HG02852 (cell line): ENCODE results near the gene GSG1L.
"Not testable (repeated sequence)": the region's sequence is repeated elsewhere in the genome, so short reads cannot be mapped to it uniquely, and the experiment has no call there.

ENCODE experiments used
- ATAC-seq: cut with Tn5 transposase; IDR thresholded peaks from one replicate; pipeline ENCODE4 v1.9.1; 2021; ENCODE audit warnings: mild to moderate bottlenecking, moderate library complexity; ENCODE audit not compliant: unreplicated experiment

Gene GSG1L

GRCh38 chr16:27959914-27960313, 103.6 kb downstream of the GSG1L start:
- ATAC-seq: no peak

DNA sequence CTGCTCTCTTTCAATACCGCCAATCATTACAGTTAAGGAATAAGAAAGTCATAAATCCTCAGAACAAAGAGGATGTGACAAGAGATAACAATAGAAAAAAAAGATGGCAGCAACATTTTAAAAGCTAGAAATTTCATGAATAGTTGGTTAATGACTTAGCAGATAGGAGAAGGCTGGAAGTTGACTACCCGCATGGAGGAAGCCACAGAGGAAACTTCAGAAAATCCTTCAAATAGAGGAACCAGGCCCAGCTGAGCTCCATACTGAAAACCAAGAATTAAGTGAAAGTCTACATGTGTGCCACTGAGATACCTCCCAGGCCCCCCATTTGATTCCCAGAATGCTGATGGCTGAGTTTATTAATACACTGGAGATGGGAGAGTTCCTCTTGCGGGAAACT, 109.3 kb downstream of the GSG1L start:
- ATAC-seq: no peak

GRCh38 chr16:27952811-27953210, 110.7 kb downstream of the GSG1L start:
- ATAC-seq: no peak

DNA sequence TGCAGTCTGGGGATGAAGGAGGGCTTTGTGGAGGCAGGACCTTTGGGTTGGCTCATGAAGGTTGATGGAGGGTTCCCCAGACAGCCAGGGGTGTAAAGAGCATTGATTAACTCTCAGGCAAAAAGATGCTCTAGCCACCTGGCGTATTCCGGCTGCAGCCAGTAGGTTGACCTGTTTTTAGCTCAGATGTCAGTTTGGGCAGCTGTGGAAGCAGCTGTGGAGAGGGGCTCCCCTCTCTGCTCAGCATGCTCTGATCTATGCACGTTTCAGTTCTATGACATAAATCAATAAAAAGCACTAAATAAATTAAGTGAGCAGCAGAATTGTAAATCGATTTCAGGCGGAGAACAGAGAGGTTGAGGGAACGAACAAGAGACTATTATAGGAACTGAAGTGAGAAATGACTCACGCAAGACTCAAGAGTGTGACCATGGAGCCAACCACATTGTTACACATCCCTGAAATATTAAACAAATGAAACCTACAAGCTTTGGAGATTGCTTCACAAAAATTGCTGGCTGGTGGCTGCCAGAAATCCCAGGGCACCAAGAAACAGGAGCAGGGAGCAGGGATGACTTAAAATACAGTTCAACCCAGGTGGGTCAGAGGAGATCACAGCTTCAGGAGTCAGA, 111.9 kb downstream of the GSG1L start:
- no peak for ATAC-seq

DNA sequence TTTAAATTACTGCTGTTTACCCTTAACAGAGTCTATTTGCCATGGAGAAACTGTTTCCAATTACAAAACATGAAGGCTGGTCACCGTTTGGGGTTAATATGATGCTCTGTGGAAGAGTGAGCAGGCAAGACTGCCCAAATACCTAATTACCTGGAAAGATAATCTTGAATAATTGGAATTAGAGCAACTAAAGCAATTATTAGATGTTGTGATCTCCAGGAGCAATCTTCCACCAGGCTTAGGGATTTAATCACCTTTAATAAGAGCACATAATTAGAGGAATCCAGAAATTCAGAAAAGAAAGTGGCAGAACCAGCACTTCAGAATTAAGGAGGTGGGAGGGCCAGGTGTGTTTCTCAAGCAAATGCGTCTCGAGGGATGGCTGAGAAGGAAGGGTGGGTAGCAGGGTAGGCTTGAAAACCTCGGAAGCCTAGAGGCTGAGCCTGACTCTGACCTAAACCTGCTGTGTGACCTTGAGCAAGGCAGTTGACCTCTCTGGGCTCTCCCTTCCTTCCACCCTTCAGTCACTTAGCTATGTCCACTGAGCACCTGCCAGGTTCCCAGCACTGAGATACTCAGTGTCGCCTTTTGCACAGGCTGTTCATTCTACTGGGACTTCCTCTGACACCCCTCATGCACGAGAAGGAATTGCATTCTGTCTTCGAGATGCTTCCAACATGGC, 113.2 kb downstream of the GSG1L start:
- no peak for ATAC-seq

DNA sequence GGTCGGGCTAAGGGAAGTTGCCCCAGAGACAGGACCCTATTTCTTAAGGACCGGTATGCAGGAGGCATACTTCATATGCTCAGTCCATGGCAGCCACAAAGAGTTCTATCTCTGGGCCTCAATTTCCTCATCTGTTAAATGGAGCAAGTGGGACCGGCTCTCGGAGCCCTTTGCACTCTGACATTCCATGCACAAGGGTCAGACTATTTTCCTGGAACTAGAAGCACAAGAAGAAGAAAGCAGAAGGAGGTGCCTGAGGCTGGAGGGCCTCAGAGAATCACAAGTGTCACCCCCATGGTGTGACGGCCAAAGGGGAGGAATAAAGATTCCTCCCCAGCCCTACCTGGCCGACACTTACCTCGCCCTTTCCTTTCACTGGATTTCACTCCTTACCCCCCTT, 115.8 kb downstream of the GSG1L start:
- no peak for ATAC-seq

GRCh38 chr16:27945233-27945973, 118.1 kb downstream of the GSG1L start:
- no peak for ATAC-seq

- no peak for ATAC-seq
Observed at GRCh38 chr16:27943766-27944165, 119.7 kb downstream of the GSG1L start.

DNA sequence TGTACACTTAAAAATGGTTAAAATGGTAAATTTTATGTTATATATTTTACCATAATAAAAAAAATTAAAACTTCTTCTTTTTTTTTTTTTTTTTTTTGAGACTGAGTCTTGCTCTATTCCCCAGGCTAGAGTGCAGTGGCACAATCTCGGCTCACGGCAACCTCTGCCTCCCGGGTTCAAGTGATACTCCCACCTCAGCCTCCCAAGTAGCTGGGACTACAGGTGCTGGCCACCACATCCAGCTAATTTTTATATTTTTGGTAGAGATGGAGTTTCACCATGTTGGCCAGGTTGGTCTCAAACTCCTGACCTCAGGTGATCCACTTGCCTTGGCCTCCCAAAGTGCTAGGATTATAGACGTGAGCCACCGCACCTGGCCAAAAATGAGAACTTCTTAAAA, 121.4 kb downstream of the GSG1L start:
- not testable (repeated sequence) for ATAC-seq

DNA sequence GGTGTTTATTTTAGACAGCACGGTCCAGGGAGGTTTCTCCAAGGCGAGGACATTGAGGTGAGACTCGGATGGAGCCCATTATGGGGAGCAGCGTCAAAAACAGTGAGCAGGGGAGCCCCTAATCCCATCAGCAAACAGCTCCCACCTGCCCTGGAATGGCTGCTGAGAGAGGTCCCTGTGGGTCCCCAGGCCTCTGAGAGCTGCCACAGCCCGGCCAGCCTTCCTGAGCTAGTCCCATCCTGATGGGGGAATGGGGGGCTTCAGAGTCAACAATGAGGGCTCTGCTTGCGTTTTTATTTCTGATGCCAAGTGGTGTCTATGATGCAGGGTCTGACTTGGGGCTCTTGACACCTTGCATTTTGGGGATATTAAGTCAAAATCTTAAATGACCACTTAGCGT, 128.4 kb downstream of the GSG1L start:
- no peak for ATAC-seq

DNA sequence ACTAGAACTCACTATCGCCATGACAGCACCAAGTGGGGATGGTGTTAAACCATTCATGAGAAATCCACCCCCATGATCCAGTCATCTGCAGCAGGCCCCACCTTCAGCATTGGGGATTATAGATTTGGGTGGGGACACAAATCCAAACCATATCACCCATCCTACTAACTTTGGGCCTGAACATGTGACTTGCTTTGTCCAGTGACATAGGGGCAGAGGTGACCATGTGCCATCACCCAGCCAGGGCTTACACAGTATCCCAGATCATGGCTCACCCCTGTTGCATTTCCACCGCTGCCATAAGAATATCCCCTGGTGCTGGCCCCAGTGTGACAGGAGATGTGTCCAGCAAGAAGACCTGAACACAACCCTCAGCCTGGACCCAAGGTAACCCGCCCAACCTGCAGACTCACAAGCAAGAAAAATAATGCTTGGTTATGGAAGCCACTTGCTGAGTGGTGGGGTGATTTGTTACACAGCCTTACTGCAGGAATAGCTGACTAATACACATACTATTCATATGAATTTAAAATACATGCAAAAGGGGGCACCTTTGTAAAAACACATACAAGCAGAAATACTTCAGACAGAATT, 130.9 kb downstream of the GSG1L start:
- ATAC-seq: no peak

DNA sequence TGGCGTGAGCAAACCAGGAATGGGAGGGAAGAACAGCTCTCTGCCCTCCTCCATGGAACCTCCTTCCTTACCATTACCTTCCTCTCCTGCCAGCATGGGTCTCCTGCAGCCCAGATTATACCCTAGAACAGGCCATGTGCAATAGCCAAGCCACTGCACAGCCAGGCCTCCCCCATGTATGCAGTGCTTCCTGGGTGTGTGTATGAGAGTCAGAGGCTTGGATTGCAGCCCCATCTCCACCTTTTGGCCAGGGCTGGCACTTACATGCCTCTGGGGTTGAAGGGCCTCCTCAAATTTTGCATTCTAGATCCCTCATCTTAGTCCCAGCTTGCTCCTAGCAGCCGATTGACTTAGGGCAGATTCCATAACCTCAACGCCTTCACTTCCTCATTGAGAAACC, 133.7 kb downstream of the GSG1L start:
- no peak for ATAC-seq

DNA sequence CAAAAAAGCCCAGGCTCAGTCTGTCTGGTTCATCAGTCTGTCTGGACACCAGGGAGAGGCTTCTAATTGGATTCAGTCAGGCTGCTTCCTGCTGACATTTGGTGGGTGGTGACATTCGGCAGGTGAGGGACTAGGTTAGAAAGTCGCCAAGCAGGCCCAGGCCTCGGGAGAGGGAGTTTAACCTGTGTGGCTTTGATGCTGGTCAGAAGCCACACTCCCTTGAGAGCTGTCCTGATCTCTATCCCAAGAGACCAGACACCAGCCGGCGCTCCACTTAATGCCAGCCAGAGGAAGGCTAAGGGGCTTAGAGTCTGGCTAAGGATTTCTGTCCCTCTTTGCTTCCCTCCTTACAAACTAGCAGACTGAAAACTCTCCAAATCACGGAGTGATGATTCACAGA, 135.0 kb downstream of the GSG1L start:
- no peak for ATAC-seq

- no peak for ATAC-seq
Observed at GRCh38 chr16:27927266-27927901, 136.1 kb downstream of the GSG1L start.

GRCh38 chr16:27925612-27926011, 137.9 kb downstream of the GSG1L start:
- ATAC-seq: no peak

- no peak for ATAC-seq
Observed at GRCh38 chr16:27924411-27925118, 138.9 kb downstream of the GSG1L start.

DNA sequence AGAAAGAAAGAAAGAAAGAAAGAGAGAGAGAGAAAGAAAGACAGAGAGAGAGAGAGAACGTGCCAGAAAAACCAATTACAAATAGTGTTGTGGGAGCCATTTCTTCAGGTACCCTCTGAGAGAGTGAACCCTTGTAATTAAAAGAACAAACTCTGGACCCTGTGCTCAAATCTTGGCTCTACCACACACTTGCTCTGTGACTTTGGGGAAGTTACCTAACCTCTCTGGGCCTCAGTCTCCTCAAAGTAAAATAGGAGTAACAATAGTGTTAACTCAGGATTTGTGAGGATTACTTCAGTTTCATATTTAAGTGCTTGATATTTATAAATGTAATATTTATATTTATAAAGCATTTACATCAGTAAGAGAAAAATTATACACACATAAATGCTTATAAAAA, 139.8 kb downstream of the GSG1L start:
- ATAC-seq: no peak

DNA sequence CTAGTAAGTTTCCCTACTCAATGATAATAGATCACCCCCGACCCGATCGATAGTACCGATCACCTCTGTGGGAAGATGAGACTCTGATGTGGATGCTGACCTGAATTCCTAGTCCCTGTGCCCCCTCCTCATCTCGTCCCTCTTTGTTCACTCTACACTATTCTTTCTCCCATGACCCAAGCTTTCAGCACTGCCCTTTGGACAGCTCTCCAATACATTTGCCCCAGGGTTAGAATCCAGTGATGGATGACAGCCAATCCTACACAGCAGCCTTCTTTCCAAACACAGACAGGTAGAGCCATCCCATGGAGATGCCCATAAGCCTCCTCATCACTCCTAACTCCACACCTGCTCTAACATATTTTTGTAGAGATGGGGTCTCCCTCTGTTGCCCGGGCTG, 141.1 kb downstream of the GSG1L start:
- ATAC-seq: no peak

GRCh38 chr16:27921134-27921533, 142.4 kb downstream of the GSG1L start:
- no peak for ATAC-seq

- ATAC-seq: no peak
Observed at GRCh38 chr16:27920391-27920891, 143.1 kb downstream of the GSG1L start.
